SK-N-SH treated with all-trans-retinoic acid at 6 μM for 48 hours (cell line): ENCODE data around the gene NPR3.
A peak's percentile ranks its signal among the peaks of the same experiment; 100 is the strongest.

Experiments used
- ATAC-seq: fragments of 200-7000 bp; cut with Tn5 transposase; 3 replicates; pipeline ENCODE4 v1.9.1; 2020; ENCODE audit warnings: mild to moderate bottlenecking, moderate library complexity
- ARNTL ChIP-seq: fragments of 450-650 bp; formaldehyde crosslinking; IDR thresholded peaks from 2 replicates; pipeline ENCODE4 v1.5.0; 2020; ENCODE audit warnings: low read depth, mild to moderate bottlenecking, moderate library complexity, borderline replicate concordance
- BACH2 ChIP-seq: fragments of 250-450 bp; sonication (Bioruptor Pico); IDR thresholded peaks from 2 replicates; pipeline ENCODE4 v1.9.0; 2021; ENCODE audit warnings: mild to moderate bottlenecking, borderline replicate concordance
- CREB5 ChIP-seq: fragments of 250-450 bp; sonication (Bioruptor Pico); IDR thresholded peaks from 2 replicates; pipeline ENCODE4 v1.5.1; 2020; ENCODE audit warnings: low read depth, mild to moderate bottlenecking, moderate library complexity
- CSDC2 ChIP-seq: fragments of 250-450 bp; sonication (Bioruptor Pico); IDR thresholded peaks from 2 replicates; pipeline ENCODE4 v1.5.0; 2020; ENCODE audit warnings: mild to moderate bottlenecking, moderate library complexity
- CSRNP3 ChIP-seq: fragments of 250-450 bp; sonication (Bioruptor Pico); IDR thresholded peaks from 2 replicates; pipeline ENCODE4 v1.5.1; 2021; ENCODE audit warnings: mild to moderate bottlenecking, moderate library complexity
- ISL1 ChIP-seq: fragments of 250-450 bp; sonication (Bioruptor Pico); IDR thresholded peaks from 2 replicates; pipeline ENCODE4 v2.1.2; 2022; ENCODE audit warnings: mild to moderate bottlenecking, moderate library complexity
- OSR1 ChIP-seq: fragments of 250-450 bp; sonication (Bioruptor Pico); IDR thresholded peaks from 2 replicates; pipeline ENCODE4 v1.8.0; 2022; ENCODE audit warnings: moderate library complexity, mild to moderate bottlenecking, inconsistent platforms
- PATZ1 ChIP-seq: fragments of 250-450 bp; sonication (Bioruptor Pico); IDR thresholded peaks from 2 replicates; pipeline ENCODE4 v1.8.0; 2020; ENCODE audit warnings: mild to moderate bottlenecking, moderate library complexity, borderline replicate concordance
- POU6F1 ChIP-seq: fragments of 250-450 bp; sonication (Bioruptor Pico); IDR thresholded peaks from 2 replicates; pipeline ENCODE4 v1.8.0; 2021; ENCODE audit warnings: low read depth, mild to moderate bottlenecking, moderate library complexity, borderline replicate concordance
- PPARA ChIP-seq: fragments of 250-450 bp; sonication (Bioruptor Pico); IDR thresholded peaks from 2 replicates; pipeline ENCODE4 v1.5.0; 2020; ENCODE audit warnings: mild to moderate bottlenecking, borderline replicate concordance
- TCF4 ChIP-seq: fragments of 250-450 bp; sonication (Bioruptor Pico); IDR thresholded peaks from 2 replicates; pipeline ENCODE4 v1.8.0; 2021; ENCODE audit warnings: mild to moderate bottlenecking, moderate library complexity, borderline replicate concordance
- TOX ChIP-seq: fragments of 250-450 bp; sonication (Bioruptor Pico); IDR thresholded peaks from 2 replicates; pipeline ENCODE4 v1.8.0; 2021; ENCODE audit warnings: mild to moderate bottlenecking, moderate library complexity, borderline replicate concordance
- ZC3H10 ChIP-seq: fragments of 250-450 bp; sonication (Bioruptor Pico); IDR thresholded peaks from 2 replicates; pipeline ENCODE4 v1.5.1; 2021; ENCODE audit warnings: mild to moderate bottlenecking, moderate library complexity
- ZFP3 ChIP-seq: fragments of 250-450 bp; sonication (Bioruptor Pico); IDR thresholded peaks from 2 replicates; pipeline ENCODE4 v1.5.0; 2020; ENCODE audit warnings: mild to moderate bottlenecking, moderate library complexity
- ZFP30 ChIP-seq: fragments of 450-650 bp; formaldehyde crosslinking; IDR thresholded peaks from 2 replicates; pipeline ENCODE4 v1.5.0; 2022; ENCODE audit warnings: mild to moderate bottlenecking, moderate library complexity
- ZNF565 ChIP-seq: fragments of 450-650 bp; formaldehyde crosslinking; conservative IDR thresholded peaks from 2 replicates; pipeline ENCODE4 v1.5.0; 2020; ENCODE audit warnings: low read depth, mild to moderate bottlenecking, moderate library complexity
- ZNF70 ChIP-seq: fragments of 450-650 bp; formaldehyde crosslinking; IDR thresholded peaks from 2 replicates; pipeline ENCODE4 v1.5.0; 2020; ENCODE audit warnings: mild to moderate bottlenecking, moderate library complexity

The NPR3 gene

GRCh38 chr5:32713770-32714381, 2.8 kb downstream of the NPR3 start:
- peak; percentile 13 for ATAC-seq
- no peak for TF ChIP-seq TOX (CRISPR knock-in tag)
- no peak for TF ChIP-seq BACH2
- no peak for TF ChIP-seq TCF4
- no peak for TF ChIP-seq CSDC2 (CRISPR knock-in tag)
- no peak for TF ChIP-seq ISL1 (CRISPR knock-in tag)
- no peak for TF ChIP-seq POU6F1 (CRISPR knock-in tag)
- no peak for TF ChIP-seq PATZ1 (CRISPR knock-in tag)
- no peak for TF ChIP-seq CSRNP3 (CRISPR knock-in tag)
- no peak for TF ChIP-seq ZC3H10 (CRISPR knock-in tag)
- TF ChIP-seq CREB5: no peak
- TF ChIP-seq ZNF565 (CRISPR knock-in tag): no peak
- TF ChIP-seq ZFP3 (CRISPR knock-in tag): no peak
- no peak for TF ChIP-seq OSR1 (CRISPR knock-in tag)
- TF ChIP-seq PPARA: no peak
- no peak for TF ChIP-seq ZFP30 (CRISPR knock-in tag)

GRCh38 chr5:32714836-32715235, 3.7 kb downstream of the NPR3 start:
- ATAC-seq: no peak

More at GRCh38 chr5:32714836-32715235, 3.7 kb downstream of the NPR3 start:
- TF ChIP-seq ISL1 (CRISPR knock-in tag) (no peak), ARNTL (CRISPR knock-in tag) (no peak), CSRNP3 (CRISPR knock-in tag) (no peak), ZFP3 (CRISPR knock-in tag) (no peak), CREB5 (no peak), TCF4 (no peak), ZNF70 (CRISPR knock-in tag) (no peak), ZFP30 (CRISPR knock-in tag) (no peak), PPARA (no peak), PATZ1 (CRISPR knock-in tag) (no peak), BACH2 (no peak)
